Glutamatergic neuron (in vitro differentiated cells): ENCODE measurements around the gene TMEM54. TPM values are rescaled to one million over a fixed set of nuclear protein-coding genes. Genes with fewer than 3 reads are reported as not detected.

Experiments
- DNase-seq: peaks from one replicate; pipeline ENCODE4 v3.0.0; 2022
- H3K27ac Mint-ChIP-seq: one replicate; pipeline ENCODE4 v1.8.0; 2020; ENCODE audit warnings: mild to moderate bottlenecking, mixed read lengths, inconsistent platforms; ENCODE audit not compliant: unreplicated experiment
- H3K27me3 Mint-ChIP-seq: one replicate; pipeline ENCODE4 v1.8.0; 2020; ENCODE audit warnings: mild to moderate bottlenecking, moderate library complexity, mixed read lengths, inconsistent platforms; ENCODE audit not compliant: unreplicated experiment
- H3K36me3 Mint-ChIP-seq: one replicate; pipeline ENCODE4 v1.8.0; 2020; ENCODE audit warnings: mild to moderate bottlenecking, mixed read lengths, inconsistent platforms; ENCODE audit not compliant: unreplicated experiment
- H3K4me1 Mint-ChIP-seq: one replicate; pipeline ENCODE4 v1.8.0; 2020; ENCODE audit warnings: mild to moderate bottlenecking, low read depth, mixed read lengths, inconsistent platforms; ENCODE audit not compliant: unreplicated experiment
- H3K4me3 Mint-ChIP-seq: one replicate; pipeline ENCODE4 v1.8.0; 2020; ENCODE audit warnings: mild to moderate bottlenecking, mixed read lengths, inconsistent platforms; ENCODE audit not compliant: unreplicated experiment
- H3K9me3 Mint-ChIP-seq: one replicate; pipeline ENCODE4 v1.8.0; 2020; ENCODE audit warnings: mild to moderate bottlenecking, moderate library complexity, mixed read lengths, inconsistent platforms; ENCODE audit not compliant: unreplicated experiment
- CTCF ChIP-seq: fragments of 200-600 bp; sonication (generic); IDR thresholded peaks from one replicate; pipeline ENCODE4 v1.5.0; 2021; ENCODE audit not compliant: partially characterized antibody, unreplicated experiment
- total RNA-seq: library from RNA; stranded (reverse); fragmentation: NEBNext Ultra II Directional; extraction: Animal tissue kit (Norgen Biotek cat#: 25700); gene quantifications from one replicate; pipeline ENCODE4 v1.2.1, GENCODE V29; 2021; ENCODE audit not compliant: unreplicated experiment

Gene TMEM54
- total RNA-seq, 1 donor from 2014 or later, result 9.9 TPM

DNA sequence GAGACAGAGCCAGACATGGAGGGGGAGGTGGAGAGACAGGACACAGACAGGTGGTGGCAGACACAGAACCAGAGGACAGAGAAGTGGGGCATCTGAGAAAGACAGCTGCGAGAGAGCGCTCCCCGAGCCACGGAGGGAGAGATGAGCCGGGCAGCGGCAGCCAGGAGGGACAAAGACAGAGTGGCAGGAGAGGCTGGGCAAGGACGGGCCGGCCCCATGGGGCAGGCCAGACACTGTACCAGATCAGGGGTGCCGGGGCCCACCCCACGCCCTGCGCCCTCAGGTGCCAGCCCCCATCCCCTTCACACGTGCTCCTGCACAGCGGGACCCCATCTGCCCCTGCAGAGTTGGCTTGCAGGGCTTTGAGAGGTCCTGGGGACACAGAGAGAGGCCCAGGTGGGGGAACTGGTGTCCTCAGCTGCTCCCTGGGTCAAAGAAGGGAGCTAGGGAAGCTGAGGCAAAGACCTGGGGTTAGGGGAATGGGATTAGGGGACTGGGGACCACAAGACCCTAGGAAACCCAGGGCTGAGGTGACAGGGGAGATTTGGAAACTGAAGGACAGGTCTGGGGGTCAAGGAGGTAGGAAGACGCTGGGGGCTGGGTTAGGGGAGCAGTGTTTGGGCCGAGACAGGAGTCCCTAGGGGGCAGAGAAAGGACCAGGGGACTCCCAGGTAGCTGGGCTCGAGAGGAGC lies 31.1 kb downstream of the TMEM54 start:
- Mint-ChIP-seq H3K4me1 (peaks cover 22% of the 10 kb centered on the region), H3K27me3 (peaks cover 16% of the 10 kb centered on the region), H3K36me3 (peaks cover 14% of the 10 kb centered on the region), H3K4me3 (peak overlapping the region; percentile 97), H3K27ac (peak overlapping the region; percentile 92), H3K9me3 (peaks cover 28% of the 10 kb centered on the region)
- peak; percentile 46 for DNase-seq
- TF ChIP-seq CTCF, result no peak

GRCh38 chr1:32868806-32869455 lies 32.3 kb downstream of the TMEM54 start:
- Mint-ChIP-seq H3K27ac (peak overlapping the region; percentile 92), H3K4me1 (peaks cover 17% of the 10 kb centered on the region), H3K9me3 (peaks cover 23% of the 10 kb centered on the region), H3K4me3 (peak overlapping the region; percentile 97), H3K27me3 (peaks cover 16% of the 10 kb centered on the region), H3K36me3 (peaks cover 14% of the 10 kb centered on the region)
- DNase-seq, result no peak
- TF ChIP-seq CTCF, result no peak

DNA sequence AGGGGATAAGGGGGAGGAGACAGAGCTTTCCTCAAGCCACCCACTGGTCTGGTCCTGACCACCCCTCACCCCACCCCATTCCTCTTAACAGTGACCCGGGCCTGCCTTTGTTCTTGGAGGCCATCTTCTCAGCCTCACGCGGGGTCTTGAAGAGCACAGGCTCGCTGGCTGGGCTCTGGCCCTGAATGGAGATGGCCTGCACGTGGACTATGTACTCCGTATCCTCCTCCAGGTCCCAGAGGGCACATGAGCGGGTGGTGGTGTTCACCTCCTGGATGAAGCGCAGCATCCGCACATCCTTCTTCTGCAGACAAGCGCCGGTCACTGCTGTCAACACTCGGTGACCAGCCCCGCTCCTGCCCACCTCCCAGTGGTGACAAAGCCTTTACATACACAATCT lies 33.1 kb downstream of the TMEM54 start:
- no peak for TF ChIP-seq CTCF
- Mint-ChIP-seq H3K27ac (no peak overlapping the region), H3K4me1 (peaks cover 18% of the 10 kb centered on the region), H3K4me3 (no peak overlapping the region), H3K36me3 (peaks cover 14% of the 10 kb centered on the region), H3K27me3 (peaks cover 16% of the 10 kb centered on the region), H3K9me3 (peaks cover 23% of the 10 kb centered on the region)
- no peak for DNase-seq

- H3K27ac Mint-ChIP-seq, result no peak overlapping the region
- peaks cover 23% of the 10 kb centered on the region for H3K9me3 Mint-ChIP-seq
- peaks cover 18% of the 10 kb centered on the region for H3K4me1 Mint-ChIP-seq
- H3K36me3 Mint-ChIP-seq, result peaks cover 18% of the 10 kb centered on the region
- DNase-seq, result no peak
- no peak overlapping the region for H3K4me3 Mint-ChIP-seq
- H3K27me3 Mint-ChIP-seq, result peaks cover 16% of the 10 kb centered on the region
- no peak for TF ChIP-seq CTCF
Observed at GRCh38 chr1:32867671-32868070, 33.5 kb downstream of the TMEM54 start.

- Mint-ChIP-seq H3K27ac (no peak overlapping the region), H3K4me3 (peak overlapping the region; percentile 57), H3K4me1 (peaks cover 22% of the 10 kb centered on the region), H3K9me3 (peaks cover 23% of the 10 kb centered on the region), H3K36me3 (peaks cover 23% of the 10 kb centered on the region), H3K27me3 (peaks cover 17% of the 10 kb centered on the region)
- DNase-seq, result no peak
- TF ChIP-seq CTCF, result no peak
Observed at GRCh38 chr1:32867151-32867550, 34.0 kb downstream of the TMEM54 start.
